ENCODE data around the gene SHLD2.
"Not testable (repeated sequence)": the region's sequence is repeated elsewhere in the genome, so short reads cannot be mapped to it uniquely, and the experiment has no call there.

SHLD2 gene

GRCh38 chr10:87095236-87095945 is 385 bp downstream of the SHLD2 start:
- no peak for DNase-seq (ENCODE audit: low read depth, low spot score)
- CTCF ChIA-PET, result interaction anchor here (0.5 to 0.7 kb wide), 2 partner anchors 53 to 159 kb away, joined by 3 read pairs; no protein-coding TSS in a partner anchor
- POLR2A ChIA-PET, result interaction anchor here (0.9 to 1.2 kb wide), 2 partner anchors 11 to 13 kb away, joined by 3 read pairs; no protein-coding TSS in a partner anchor
- peak overlapping the region; percentile 79 for H3K4me3 ChIP-seq (ENCODE audit: low read depth, low read length)
- TF ChIP-seq, protein P1, sequence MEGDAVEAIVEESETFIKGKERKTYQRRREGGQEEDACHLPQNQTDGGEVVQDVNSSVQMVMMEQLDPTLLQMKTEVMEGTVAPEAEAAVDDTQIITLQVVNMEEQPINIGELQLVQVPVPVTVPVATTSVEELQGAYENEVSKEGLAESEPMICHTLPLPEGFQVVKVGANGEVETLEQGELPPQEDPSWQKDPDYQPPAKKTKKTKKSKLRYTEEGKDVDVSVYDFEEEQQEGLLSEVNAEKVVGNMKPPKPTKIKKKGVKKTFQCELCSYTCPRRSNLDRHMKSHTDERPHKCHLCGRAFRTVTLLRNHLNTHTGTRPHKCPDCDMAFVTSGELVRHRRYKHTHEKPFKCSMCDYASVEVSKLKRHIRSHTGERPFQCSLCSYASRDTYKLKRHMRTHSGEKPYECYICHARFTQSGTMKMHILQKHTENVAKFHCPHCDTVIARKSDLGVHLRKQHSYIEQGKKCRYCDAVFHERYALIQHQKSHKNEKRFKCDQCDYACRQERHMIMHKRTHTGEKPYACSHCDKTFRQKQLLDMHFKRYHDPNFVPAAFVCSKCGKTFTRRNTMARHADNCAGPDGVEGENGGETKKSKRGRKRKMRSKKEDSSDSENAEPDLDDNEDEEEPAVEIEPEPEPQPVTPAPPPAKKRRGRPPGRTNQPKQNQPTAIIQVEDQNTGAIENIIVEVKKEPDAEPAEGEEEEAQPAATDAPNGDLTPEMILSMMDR (IDR thresholded peaks at IDR 0.05; ENCODE audit: insufficient read depth, low read length, missing control alignments), result no peak

- DNase-seq (ENCODE audit: low read depth, low spot score), result no peak
- TF ChIP-seq, protein P1 (IDR thresholded peaks at IDR 0.05; ENCODE audit: insufficient read depth, low read length, missing control alignments), result no peak
- no peak overlapping the region for H3K4me3 ChIP-seq (ENCODE audit: low read depth, low read length)
- POLR2A ChIA-PET, result no interaction called here
- CTCF ChIA-PET, result no interaction called here
Observed at GRCh38 chr10:87101996-87102395, 7.0 kb downstream of the SHLD2 start.

DNA sequence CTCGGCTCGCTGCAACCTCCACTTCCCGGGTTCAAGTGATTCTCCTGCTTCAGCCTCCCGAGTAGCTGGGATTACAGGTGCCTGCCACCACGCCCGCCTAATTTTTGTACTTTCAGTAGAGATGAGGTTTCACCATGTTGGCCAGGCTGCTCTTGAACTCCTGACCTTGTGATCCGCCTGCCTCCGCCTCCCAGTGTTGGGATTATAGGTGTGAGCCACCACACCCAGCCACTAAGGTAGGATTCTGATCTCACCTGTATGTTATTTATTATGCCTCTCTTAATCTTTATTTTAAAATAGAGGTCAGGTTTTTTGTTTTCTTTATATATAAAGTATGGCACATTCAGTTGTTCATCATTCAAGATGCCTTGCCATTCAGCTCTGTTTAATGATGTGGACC is 9.7 kb downstream of the SHLD2 start:
- DNase-seq (ENCODE audit: low read depth, low spot score); H3K4me3 ChIP-seq (ENCODE audit: low read depth, low read length); CTCF ChIA-PET; POLR2A ChIA-PET: not testable (repeated sequence)

DNA sequence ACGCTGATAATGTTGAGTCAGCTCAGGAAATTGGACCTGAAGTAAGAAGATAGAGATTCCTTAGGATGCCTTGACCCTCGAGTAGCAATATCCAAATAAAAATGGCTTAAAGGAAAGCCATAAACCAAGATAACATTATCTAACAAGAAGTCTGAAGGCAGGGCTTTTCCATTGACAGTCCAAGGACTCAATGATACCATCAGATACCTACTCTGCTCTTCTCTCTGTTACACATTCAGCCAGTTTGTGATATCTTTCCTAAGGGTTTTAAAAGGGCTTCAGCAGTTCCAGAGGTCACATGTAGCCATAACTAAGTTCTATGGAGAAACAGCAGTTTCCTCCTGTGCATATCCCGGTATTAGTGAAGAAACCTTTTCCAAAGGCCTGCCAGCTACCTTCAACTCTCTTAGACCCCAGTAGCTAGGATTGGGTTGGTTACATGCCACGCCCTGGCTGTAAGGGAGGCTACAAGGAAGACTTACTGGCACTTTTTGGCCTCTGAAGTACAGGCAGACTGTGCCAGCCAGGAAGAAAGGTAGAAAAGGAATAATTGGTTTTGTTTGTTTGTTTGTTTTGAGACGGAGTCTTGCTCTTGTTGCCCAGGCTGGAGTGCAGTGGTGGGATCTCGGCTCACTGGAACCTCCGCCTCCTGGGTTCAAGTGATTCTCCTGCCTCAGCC is 10.6 kb downstream of the SHLD2 start:
- POLR2A ChIA-PET, result no interaction called here
- TF ChIP-seq, protein P1 (IDR thresholded peaks at IDR 0.05; ENCODE audit: insufficient read depth, low read length, missing control alignments), result no peak

DNA sequence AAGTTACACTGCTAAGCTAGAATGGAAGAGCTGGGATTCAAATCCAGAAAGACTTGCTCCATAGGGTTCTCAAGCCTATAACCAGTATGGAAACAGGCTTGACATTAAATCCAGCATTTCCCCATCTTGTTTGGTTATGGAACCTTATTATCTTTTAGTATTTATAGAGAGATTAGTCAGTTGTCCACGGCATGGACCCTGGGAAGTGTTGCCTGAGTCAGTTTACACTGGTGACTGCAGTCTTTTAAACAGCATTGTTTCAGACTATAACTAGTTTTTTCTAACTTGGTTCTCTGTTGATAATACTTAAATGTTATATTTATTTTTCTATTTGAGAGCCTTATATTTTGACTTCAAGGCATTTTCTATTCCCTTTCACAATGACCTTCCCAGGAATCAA is 23.1 kb downstream of the SHLD2 start:
- DNase-seq (ENCODE audit: low read depth, low spot score); CTCF ChIA-PET; POLR2A ChIA-PET; H3K4me3 ChIP-seq (ENCODE audit: low read depth, low read length): not testable (repeated sequence)

More for the DNA sequence above, 10.6 kb downstream of the SHLD2 start:
- CTCF ChIA-PET, result no interaction called here
- H3K4me3 ChIP-seq (ENCODE audit: low read depth, low read length), result no peak overlapping the region
- DNase-seq (ENCODE audit: low read depth, low spot score), result no peak

DNA sequence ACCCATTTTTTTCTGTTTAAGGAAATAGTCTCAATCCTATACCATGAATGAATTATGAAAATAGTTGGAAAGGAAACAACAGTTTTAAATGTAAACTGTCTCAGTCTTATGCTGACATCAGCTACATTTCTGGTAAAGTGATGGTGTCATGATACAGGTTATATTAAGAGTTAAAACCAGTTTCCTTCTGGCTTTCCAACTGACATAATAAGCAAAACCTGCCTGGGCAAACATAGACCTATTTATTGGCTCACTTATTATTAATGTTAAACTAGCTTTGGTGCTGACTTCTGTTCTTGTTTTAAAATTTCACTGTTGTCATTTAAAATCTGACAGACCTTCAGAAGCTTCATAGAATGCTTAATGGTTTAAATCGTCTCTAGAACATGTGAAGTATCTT is 24.0 kb downstream of the SHLD2 start:
- POLR2A ChIA-PET; DNase-seq (ENCODE audit: low read depth, low spot score); CTCF ChIA-PET; H3K4me3 ChIP-seq (ENCODE audit: low read depth, low read length): not testable (repeated sequence)

DNA sequence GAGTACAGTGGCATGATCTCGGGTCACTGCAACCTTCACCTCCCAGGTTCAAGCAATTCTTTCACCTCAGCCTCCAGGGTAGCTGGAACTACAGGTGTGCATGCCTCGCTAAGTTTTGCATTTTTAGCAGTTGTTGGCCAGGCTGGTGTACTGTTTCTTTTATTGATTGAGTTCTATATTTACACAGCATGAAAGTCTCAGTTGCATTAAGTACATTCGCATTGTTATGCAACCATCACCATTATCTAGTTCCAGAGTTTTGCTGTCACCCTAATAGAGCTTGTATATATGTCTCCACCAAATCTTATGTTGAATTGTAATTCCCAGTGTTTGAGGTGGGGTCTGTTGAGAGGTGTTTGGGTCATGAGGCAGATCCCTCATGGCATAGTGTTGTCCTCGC is 28.3 kb downstream of the SHLD2 start:
- CTCF ChIA-PET; H3K4me3 ChIP-seq (ENCODE audit: low read depth, low read length); POLR2A ChIA-PET; DNase-seq (ENCODE audit: low read depth, low spot score): not testable (repeated sequence)

DNA sequence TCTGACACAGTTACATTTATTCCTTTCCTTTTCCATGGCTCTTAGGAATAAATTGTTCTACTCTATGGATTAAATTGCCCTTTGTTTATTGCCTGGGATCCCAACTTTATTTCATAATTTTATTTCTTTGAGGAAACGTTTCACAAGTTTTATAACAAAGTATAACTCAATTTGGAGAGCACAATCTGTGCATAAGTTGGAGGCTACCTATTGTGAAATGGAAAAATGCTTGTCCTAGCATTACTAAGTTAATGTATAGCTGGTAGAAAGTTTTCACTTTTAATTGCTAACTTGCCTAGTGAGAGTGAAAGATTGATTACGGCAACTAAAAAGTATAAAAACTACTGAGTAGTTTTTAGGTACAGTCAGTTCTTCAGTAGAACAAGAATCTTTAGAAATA is 32.0 kb downstream of the SHLD2 start:
- DNase-seq (ENCODE audit: low read depth, low spot score); H3K4me3 ChIP-seq (ENCODE audit: low read depth, low read length); POLR2A ChIA-PET; CTCF ChIA-PET: not testable (repeated sequence)

GRCh38 chr10:87127607-87128156 is 32.7 kb downstream of the SHLD2 start:
- H3K4me3 ChIP-seq (ENCODE audit: low read depth, low read length); POLR2A ChIA-PET; CTCF ChIA-PET; DNase-seq (ENCODE audit: low read depth, low spot score): not testable (repeated sequence)

DNA sequence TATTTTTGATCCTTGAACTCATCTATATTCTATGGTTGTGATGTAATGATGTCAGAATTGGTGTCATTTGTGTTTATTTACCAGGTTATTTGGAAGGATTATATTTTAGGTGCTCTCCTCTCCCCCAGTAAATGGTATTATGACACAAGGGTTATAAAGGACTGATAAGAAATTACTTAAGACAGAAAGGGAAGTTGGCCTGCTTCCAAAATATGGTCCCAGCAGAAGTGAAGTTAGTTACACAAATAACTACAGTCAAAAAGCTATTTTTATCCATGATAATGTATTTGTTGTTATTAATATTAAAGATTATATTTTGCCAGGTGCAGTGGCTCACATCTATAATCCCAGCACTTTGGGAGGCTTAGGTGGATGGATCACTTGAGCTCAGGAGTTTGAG is 37.2 kb downstream of the SHLD2 start:
- CTCF ChIA-PET; POLR2A ChIA-PET; DNase-seq (ENCODE audit: low read depth, low spot score); H3K4me3 ChIP-seq (ENCODE audit: low read depth, low read length): not testable (repeated sequence)

- CTCF ChIA-PET; DNase-seq (ENCODE audit: low read depth, low spot score); POLR2A ChIA-PET; H3K4me3 ChIP-seq (ENCODE audit: low read depth, low read length): not testable (repeated sequence)
Observed at GRCh38 chr10:87133936-87134335, 38.9 kb downstream of the SHLD2 start.

DNA sequence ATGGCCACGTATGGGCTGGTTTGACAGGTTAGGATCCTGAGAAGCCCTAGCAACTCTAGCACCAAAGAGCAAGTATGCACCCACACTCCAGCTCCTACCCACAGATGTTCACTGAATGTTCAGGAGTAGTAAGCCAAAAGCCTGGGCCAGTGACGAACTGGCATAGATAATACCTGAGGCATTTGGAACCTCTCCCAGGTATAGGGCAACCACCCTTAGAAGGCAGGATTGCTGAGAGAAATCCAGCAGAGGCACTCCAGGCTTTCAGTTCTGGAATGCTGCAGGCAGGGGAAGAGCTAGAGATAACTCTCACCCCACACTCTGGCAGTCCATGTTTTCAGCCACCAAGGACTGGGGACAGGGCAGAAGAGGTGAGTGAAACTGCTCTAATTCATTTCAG is 39.4 kb downstream of the SHLD2 start:
- H3K4me3 ChIP-seq (ENCODE audit: low read depth, low read length); CTCF ChIA-PET; POLR2A ChIA-PET: not testable (repeated sequence)

GRCh38 chr10:87137478-87137877 is 42.5 kb downstream of the SHLD2 start:
- DNase-seq (ENCODE audit: low read depth, low spot score); H3K4me3 ChIP-seq (ENCODE audit: low read depth, low read length); POLR2A ChIA-PET: not testable (repeated sequence)

More for the DNA sequence above, 39.4 kb downstream of the SHLD2 start:
- DNase-seq (ENCODE audit: low read depth, low spot score), result not testable (repeated sequence)

More at GRCh38 chr10:87137478-87137877, 42.5 kb downstream of the SHLD2 start:
- CTCF ChIA-PET, result not testable (repeated sequence)
